K562 (cell line): ENCODE data around the gene LAMA5. TPM values are rescaled to one million over a fixed set of nuclear protein-coding genes. Genes with fewer than 3 reads are reported as not detected.

ENCODE experiments used
- BCL6 ChIP-seq: fragments of 250-450 bp; sonication (Bioruptor Pico); IDR thresholded peaks from 2 replicates; pipeline ENCODE4 v1.4.0; 2020
- ELF4 ChIP-seq: fragments of 450-650 bp; formaldehyde crosslinking; IDR thresholded peaks from 2 replicates; pipeline ENCODE4 v1.4.0; 2022; ENCODE audit warnings: missing genetic modification characterization
- GATAD2A ChIP-seq: fragments of 450-650 bp; IDR thresholded peaks from 2 replicates; pipeline ENCODE4 v1.6.1; 2017
- HMG20A ChIP-seq: fragments of 450-650 bp; formaldehyde crosslinking; conservative IDR thresholded peaks from 2 replicates; pipeline ENCODE4 v1.4.0; 2020; ENCODE audit warnings: mild to moderate bottlenecking, mixed read lengths
- NCOR1 ChIP-seq: fragments of 450-650 bp; IDR thresholded peaks from 2 replicates; pipeline ENCODE4 v1.6.1; 2016; ENCODE audit warnings: mild to moderate bottlenecking, moderate library complexity
- TARDBP ChIP-seq: fragments of 450-650 bp; IDR thresholded peaks from 2 replicates; pipeline ENCODE4 v1.6.1; 2016
- polyA plus RNA-seq, 8 experiments: library from polyadenylated mRNA; depleted of rRNA in 4 of 8; stranded (reverse) in 5 of 8; unstranded in 3 of 8; fragments of >200 nt; fragmentation: Nextera tagmentation in 2 of 8; fragmentation: Illumina TruSeq in 1 of 8; extraction: Ambion mirVana in 2 of 8; extraction: Trizol in 1 of 8; gene quantifications; 2 replicates each; pipeline versions ENCODE4 v1.2.1 to v1.2.3, GENCODE V29; 2011 to 2014; ENCODE audit warnings: inconsistent platforms in 1 of 8, missing spikeins in 1 of 8
- total RNA-seq, 7 experiments: library from RNA; depleted of rRNA in 6 of 7; stranded (reverse); fragments of >200 nt in 6 of 7; fragmentation: Illumina TruSeq in 2 of 7; extraction: Trizol in 2 of 7; gene quantifications; 2 replicates each; pipeline versions ENCODE4 v1.2.1 to v1.2.3, GENCODE V29; 2011 to 2021; ENCODE audit warnings: low replicate concordance in 1 of 7
- TF ChIP-seq, protein P1 (sequence below), 2 experiments: fragments of 450-650 bp in 1 of 2; sonication (generic) in 1 of 2; formaldehyde crosslinking in 1 of 2; IDR thresholded peaks; 2 replicates each; pipeline versions ENCODE4 v1.7.1 to v1.9.0; 2016 to 2022; ENCODE audit warnings: inconsistent platforms in 1 of 2, mild to moderate bottlenecking in 1 of 2, missing genetic modification reagents in 1 of 2
- TF ChIP-seq, protein P2 (sequence below): fragments of 250-450 bp; sonication (Bioruptor Pico); IDR thresholded peaks from 2 replicates; pipeline ENCODE4 v1.8.0; 2022; ENCODE audit warnings: moderate library complexity, mild to moderate bottlenecking, inconsistent platforms
- TF ChIP-seq, protein P3 (sequence below): fragments of 450-650 bp; formaldehyde crosslinking; IDR thresholded peaks from 2 replicates; pipeline ENCODE4 v1.4.0; 2022; ENCODE audit warnings: missing genetic modification characterization

LAMA5 gene
- total and polyA plus RNA-seq, 9 of the 15 experiments (the other 6 are each of a cell fraction or from before 2014, with no cell fraction given) = 0.31 to 101 (median 7.8) TPM

DNA sequence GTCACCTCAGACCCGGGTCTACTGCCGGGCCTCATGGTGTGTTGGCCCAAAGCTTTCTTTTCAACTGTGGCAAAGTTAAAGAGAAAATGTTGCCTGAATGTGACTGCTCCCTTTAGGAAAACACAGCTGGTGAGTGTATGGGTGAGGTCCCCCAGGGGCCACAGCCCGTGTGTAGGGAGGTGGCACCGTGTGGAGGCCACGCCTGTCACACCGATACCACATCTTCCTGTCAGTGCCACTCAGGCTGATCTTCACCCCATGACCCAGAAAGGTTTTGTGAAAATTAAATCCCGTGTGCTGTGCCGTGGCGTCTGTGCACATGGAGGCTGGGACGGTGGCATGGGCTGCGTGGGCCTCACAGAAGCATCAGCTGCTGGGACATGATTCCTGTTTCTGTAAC lies 75.0 kb downstream of the LAMA5 start (continued):
- TF ChIP-seq, protein P1, sequence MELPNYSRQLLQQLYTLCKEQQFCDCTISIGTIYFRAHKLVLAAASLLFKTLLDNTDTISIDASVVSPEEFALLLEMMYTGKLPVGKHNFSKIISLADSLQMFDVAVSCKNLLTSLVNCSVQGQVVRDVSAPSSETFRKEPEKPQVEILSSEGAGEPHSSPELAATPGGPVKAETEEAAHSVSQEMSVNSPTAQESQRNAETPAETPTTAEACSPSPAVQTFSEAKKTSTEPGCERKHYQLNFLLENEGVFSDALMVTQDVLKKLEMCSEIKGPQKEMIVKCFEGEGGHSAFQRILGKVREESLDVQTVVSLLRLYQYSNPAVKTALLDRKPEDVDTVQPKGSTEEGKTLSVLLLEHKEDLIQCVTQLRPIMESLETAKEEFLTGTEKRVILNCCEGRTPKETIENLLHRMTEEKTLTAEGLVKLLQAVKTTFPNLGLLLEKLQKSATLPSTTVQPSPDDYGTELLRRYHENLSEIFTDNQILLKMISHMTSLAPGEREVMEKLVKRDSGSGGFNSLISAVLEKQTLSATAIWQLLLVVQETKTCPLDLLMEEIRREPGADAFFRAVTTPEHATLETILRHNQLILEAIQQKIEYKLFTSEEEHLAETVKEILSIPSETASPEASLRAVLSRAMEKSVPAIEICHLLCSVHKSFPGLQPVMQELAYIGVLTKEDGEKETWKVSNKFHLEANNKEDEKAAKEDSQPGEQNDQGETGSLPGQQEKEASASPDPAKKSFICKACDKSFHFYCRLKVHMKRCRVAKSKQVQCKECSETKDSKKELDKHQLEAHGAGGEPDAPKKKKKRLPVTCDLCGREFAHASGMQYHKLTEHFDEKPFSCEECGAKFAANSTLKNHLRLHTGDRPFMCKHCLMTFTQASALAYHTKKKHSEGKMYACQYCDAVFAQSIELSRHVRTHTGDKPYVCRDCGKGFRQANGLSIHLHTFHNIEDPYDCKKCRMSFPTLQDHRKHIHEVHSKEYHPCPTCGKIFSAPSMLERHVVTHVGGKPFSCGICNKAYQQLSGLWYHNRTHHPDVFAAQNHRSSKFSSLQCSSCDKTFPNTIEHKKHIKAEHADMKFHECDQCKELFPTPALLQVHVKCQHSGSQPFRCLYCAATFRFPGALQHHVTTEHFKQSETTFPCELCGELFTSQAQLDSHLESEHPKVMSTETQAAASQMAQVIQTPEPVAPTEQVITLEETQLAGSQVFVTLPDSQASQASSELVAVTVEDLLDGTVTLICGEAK (IDR thresholded peaks at IDR 0.05) = no peak
- TF ChIP-seq, protein P1 (CRISPR knock-in tag; IDR thresholded peaks at IDR 0.05) = no peak
- TF ChIP-seq GATAD2A (no peak), ELF4 (CRISPR knock-in tag) (no peak), TARDBP (no peak), NCOR1 (no peak), HMG20A (CRISPR knock-in tag) (no peak), BCL6 (CRISPR knock-in tag) (no peak)
- TF ChIP-seq, protein P2, sequence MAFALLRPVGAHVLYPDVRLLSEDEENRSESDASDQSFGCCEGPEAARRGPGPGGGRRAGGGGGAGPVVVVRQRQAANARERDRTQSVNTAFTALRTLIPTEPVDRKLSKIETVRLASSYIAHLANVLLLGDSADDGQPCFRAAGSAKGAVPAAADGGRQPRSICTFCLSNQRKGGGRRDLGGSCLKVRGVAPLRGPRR (CRISPR knock-in tag) = no peak
- TF ChIP-seq, protein P3, sequence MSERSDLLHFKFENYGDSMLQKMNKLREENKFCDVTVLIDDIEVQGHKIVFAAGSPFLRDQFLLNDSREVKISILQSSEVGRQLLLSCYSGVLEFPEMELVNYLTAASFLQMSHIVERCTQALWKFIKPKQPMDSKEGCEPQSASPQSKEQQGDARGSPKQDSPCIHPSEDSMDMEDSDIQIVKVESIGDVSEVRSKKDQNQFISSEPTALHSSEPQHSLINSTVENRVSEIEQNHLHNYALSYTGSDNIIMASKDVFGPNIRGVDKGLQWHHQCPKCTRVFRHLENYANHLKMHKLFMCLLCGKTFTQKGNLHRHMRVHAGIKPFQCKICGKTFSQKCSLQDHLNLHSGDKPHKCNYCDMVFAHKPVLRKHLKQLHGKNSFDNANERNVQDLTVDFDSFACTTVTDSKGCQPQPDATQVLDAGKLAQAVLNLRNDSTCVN (CRISPR knock-in tag) = no peak
